ENCODE measurements around the gene GPR156. TPM values are rescaled to one million over a fixed set of nuclear protein-coding genes. Genes with fewer than 3 reads are reported as not detected.

The GPR156 gene
- total and polyA plus RNA-seq, 5 donors from 2014 or later, result 0.42 TPM; not detected in 4

Other genes with a start within 250 kb of the GPR156 start
- gene GSK3B, start 190.8 kb downstream of the GPR156 start, total RNA-seq, result 45.4 TPM
- 10 to 100 TPM; 12.9 to 15.9 (median 14.9) TPM for gene GSK3B, start 190.8 kb downstream of the GPR156 start, polyA plus RNA-seq
- 15.8 TPM for gene LRRC58, start 64.1 kb upstream of the GPR156 start, total RNA-seq
- 10 to 100 TPM in 1 of 4 donors, 1 to 10 TPM in 3; 8.3 to 11.6 (median 9.4) TPM for gene LRRC58, start 64.1 kb upstream of the GPR156 start, polyA plus RNA-seq
- gene FSTL1, start 165.8 kb upstream of the GPR156 start, total RNA-seq, result 1.0 TPM
- gene FSTL1, start 165.8 kb upstream of the GPR156 start, polyA plus RNA-seq, result not detected

Measured in CD4-positive, CD25-positive, alpha-beta regulatory T cell (primary cell).